Vagina (tissue), 2 donors: Measurements from ENCODE around the gene SLC35G2.

ENCODE experiments used
- CTCF ChIP-seq, 3 experiments: fragments of 450-650 bp in 2 of 3; fragments of 200-600 bp in 1 of 3; sonication (generic) in 1 of 3; IDR thresholded peaks; one replicate each; pipeline ENCODE4 v1.5.1; 2017 to 2019; ENCODE audit warnings: antibody characterized with exemption in 3 of 3, mild to moderate bottlenecking in 2 of 3, moderate library complexity in 2 of 3
- POLR2A ChIP-seq, 2 donors: fragments of 450-650 bp; IDR thresholded peaks; one replicate each; pipeline ENCODE4 v1.6.1; 2017; ENCODE audit warnings: antibody characterized with exemption in 2 of 2, mild to moderate bottlenecking in 2 of 2, moderate library complexity in 2 of 2
- POLR2AphosphoS5 ChIP-seq, 2 donors: sonication (generic); formaldehyde crosslinking; IDR thresholded peaks; one replicate each; pipeline ENCODE4 v1.9.0; 2017; ENCODE audit warnings: antibody characterized with exemption in 2 of 2, mild to moderate bottlenecking in 2 of 2, low read depth in 1 of 2; ENCODE audit not compliant: insufficient read depth in 1 of 2

GRCh38 chr3:136831461-136831860, 12.5 kb downstream of the SLC35G2 start:
- TF ChIP-seq POLR2A (IDR thresholded peaks at IDR 0.05): no peak
- TF ChIP-seq CTCF (IDR thresholded peaks at IDR 0.05): no peak
- no peak for TF ChIP-seq POLR2AphosphoS5 (IDR thresholded peaks at IDR 0.05; ENCODE audit: insufficient read depth in 1 of 2, low read depth in 1 of 2)
